NK-92 (cell line): Measurements from ENCODE around the gene MC1R.
"Not testable (repeated sequence)": the region's sequence is repeated elsewhere in the genome, so short reads cannot be mapped to it uniquely, and the experiment has no call there.

Experiments used
- DNase-seq: peaks from one replicate; lab custom pipeline; 2025; ENCODE audit not compliant: unreplicated experiment; lab: John Stamatoyannopoulos, UW

The MC1R gene

GRCh38 chr16:89957216-89957785 is 38.6 kb downstream of the MC1R start:
- DNase-seq, result no peak

- DNase-seq, result no peak
Observed at GRCh38 chr16:89958068-89958467, 39.4 kb downstream of the MC1R start.

DNA sequence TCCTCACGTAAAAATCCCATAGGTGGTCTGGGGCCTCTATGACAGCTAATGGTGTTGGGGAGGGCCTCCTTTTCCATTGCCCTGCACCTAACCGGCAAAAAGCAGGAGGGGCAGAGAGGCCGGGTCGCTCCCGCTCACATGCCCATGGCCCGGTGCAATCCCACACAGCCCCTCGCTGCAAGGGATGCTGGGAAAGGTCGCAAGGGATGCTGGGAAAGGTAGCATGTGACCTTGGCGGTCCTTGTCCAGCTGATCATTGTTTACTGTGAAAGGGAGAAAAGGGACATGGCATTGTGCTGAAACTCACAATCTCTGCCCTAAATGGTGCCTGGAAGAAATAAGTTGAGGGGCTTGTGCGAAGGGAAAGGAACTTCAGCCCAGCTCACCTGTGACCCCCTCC is 39.9 kb downstream of the MC1R start:
- DNase-seq, result no peak

DNA sequence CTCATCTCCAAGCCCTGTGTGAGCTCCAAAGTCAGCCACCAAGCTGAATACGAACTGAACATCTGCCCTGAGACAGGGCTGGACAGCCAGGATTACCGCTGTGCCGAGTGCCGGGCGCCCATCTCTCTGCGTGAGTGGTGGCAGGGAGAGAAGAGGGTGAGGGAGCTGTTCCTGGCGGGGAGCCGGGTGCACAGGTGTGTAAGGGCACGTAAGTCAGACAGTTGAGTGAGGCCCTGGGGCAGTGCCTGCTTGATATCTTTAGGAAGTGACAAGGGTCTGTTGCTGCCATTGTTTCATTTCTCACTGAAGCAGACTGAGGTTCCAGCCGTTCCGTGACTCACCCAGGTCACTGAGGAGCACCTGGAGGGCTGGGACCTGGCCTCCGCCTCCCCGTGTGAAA is 42.3 kb downstream of the MC1R start:
- DNase-seq, result no peak

GRCh38 chr16:89961920-89962319 is 43.3 kb downstream of the MC1R start:
- no peak for DNase-seq

DNA sequence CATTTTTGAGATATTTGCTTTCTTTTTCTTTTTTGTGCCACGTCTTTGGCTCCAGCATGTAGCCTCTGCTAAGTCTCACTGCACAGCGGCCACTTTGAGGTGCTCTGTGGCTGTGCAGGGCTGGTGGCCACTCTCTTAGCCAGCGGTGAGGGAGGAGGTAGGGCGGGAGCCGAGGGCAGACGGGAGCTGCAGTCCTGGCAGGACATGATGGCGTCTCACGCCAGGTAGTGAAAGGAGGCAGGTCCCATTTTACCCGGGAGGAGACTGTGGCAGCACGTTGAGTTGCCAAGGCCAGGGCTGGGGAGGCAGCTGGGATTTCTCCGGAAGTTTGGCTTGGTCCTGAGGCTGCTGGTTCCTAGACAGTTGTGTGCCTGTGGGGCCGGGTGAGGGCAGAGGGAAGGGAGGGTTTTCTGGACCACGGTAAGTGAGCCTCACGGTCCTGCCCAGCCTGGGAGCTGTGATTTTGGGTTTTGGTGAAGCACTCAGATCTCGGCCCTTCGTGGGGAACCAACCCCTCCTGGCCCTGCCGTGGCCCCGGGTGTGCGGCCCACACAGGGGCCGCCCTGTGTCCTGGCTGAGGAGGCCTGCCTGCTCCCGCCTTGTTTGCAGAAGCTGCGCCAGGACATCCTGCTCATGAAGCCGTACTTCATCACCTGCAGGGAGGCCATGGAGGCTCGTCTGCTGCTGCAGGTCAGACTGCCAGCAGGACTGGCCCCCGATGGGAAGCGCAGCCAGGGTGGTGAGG is 44.3 kb downstream of the MC1R start:
- DNase-seq, result no peak

DNA sequence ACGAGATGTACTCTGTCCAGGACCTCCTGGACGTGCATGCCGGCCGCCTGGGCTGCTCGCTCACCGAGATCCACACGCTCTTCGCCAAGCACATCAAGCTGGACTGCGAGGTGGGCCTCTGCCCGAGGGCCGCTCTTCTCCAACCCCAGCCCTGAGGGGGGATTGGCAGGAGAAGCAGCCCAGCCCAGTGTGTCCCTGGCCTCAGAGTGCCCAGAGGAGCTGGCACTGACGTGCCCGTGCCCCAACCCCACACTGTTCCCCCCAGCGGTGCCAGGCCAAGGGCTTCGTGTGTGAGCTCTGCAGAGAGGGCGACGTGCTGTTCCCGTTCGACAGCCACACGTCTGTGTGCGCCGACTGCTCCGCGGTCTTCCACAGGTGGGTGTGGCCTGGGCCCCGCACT is 45.5 kb downstream of the MC1R start:
- DNase-seq, result no peak

GRCh38 chr16:89965447-89966225 is 47.0 kb downstream of the MC1R start:
- DNase-seq, result no peak

DNA sequence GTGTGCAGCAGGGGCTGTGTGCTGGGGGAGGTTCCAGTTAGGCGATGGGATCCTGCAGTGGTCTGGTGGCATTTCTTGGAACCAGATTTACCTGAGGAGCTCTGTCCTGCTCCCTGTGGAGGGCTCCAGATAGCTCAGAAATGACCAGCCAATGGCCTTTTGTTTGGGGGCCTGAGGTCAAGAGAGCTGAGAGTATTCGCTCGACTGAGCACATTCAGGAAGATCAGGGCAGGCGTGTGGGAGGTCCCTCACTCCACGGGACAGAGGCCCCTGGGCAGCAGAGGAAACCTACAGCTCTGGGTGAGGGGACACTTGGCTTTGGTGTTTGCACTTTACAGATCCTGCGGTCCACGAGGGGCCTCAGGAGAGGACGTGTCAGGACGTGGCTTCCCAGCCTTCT is 48.1 kb downstream of the MC1R start:
- no peak for DNase-seq

DNA sequence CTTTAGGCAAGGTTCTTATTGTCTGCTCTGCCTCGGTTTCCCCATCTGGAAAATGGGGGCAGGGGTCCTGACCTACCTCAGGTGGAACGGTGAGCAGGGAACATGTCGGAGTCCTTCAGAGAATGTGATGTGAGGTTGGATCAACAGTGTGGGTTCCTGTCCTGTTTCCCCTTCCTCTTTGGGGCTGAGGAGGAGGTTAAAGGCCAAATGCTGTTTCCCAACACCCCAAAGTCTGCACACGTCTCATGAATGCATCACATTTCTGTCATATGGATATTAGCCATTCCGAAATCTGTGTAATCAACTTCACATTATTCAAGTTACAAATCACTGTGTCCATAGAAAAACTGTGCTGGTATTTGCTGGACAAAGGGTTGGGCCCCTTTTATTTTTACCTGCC is 48.8 kb downstream of the MC1R start:
- DNase-seq, result not testable (repeated sequence)

DNA sequence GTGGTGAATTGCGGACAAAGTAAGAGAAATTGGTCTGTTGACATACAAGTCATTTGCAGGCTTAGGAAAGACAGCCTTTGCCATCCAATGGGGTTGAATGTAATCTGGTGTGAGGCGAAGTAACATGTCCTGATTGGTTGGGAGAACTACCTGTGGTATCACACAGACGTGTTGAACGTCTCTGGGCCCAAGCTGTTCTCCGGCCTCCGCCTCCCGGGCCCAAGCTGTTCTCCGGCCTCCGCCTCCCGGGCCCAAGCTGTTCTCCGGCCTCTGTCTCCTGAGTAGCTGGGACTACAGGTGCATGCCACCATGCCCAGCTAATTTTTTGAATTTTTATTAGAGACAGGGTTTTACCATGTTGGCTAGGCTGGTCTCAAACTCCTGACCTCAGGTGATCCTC is 49.4 kb downstream of the MC1R start:
- not testable (repeated sequence) for DNase-seq

- no peak for DNase-seq
Observed at GRCh38 chr16:89969741-89970410, 51.2 kb downstream of the MC1R start.
